GM12864 (cell line): ENCODE measurements around the gene PATE1.

ENCODE experiments used
- DNase-seq: peaks from one replicate; pipeline ENCODE4 v3.0.0-alpha.2; 2011; ENCODE audit warnings: low read depth
- H3K4me3 ChIP-seq: 2 replicates; pipeline ENCODE4 v1.5.1; 2011; ENCODE audit warnings: mild to moderate bottlenecking, low read depth, low read length, control low read depth
- TF ChIP-seq, protein P1 (sequence below): IDR thresholded peaks from 2 replicates; pipeline ENCODE4 v1.5.1; 2011; ENCODE audit warnings: low read depth, mild to moderate bottlenecking, moderate library complexity, low read length, control low read depth, inconsistent platforms; ENCODE audit errors: missing control alignments

Gene PATE1

DNA sequence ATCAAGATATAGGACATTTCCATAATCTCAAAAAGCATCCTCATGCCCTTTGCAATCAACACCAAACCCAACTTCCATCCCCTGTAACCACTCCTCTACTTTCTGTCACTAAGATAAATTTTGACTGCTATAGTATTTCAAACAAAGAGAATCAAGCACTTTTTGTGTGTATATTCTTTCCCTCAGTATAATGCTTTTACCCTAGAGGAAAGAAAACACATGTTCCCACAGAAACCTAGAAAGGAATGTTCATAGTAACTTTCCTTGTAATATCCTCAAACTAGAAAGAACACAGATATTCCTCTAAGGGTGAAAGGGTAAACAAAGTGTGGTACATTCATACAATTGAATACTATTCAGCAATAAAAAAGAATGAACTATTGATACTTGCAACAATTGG is 5.5 kb upstream of the PATE1 start:
- no peak overlapping the region for H3K4me3 ChIP-seq
- TF ChIP-seq, protein P1, sequence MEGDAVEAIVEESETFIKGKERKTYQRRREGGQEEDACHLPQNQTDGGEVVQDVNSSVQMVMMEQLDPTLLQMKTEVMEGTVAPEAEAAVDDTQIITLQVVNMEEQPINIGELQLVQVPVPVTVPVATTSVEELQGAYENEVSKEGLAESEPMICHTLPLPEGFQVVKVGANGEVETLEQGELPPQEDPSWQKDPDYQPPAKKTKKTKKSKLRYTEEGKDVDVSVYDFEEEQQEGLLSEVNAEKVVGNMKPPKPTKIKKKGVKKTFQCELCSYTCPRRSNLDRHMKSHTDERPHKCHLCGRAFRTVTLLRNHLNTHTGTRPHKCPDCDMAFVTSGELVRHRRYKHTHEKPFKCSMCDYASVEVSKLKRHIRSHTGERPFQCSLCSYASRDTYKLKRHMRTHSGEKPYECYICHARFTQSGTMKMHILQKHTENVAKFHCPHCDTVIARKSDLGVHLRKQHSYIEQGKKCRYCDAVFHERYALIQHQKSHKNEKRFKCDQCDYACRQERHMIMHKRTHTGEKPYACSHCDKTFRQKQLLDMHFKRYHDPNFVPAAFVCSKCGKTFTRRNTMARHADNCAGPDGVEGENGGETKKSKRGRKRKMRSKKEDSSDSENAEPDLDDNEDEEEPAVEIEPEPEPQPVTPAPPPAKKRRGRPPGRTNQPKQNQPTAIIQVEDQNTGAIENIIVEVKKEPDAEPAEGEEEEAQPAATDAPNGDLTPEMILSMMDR = no peak
- DNase-seq = no peak

DNA sequence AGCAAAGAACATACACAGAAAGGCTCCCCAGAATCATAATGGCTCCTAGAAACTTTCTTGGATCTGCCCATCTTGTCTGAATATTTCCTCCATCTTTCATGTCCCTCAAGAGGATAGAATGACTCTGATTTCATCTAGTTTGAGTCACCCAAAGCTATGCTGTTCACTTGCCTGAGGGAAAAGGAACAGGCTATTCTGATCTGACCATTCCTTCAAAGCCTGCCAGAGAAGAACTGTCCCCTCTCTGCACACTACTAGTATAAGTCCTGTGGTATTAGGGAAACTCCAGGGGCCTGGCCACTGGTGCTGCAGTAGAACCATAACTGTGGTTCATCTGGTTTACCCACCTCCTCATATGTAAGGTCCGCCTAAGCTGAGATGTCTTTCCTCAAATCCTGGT is 2.4 kb upstream of the PATE1 start:
- no peak for DNase-seq
- TF ChIP-seq, protein P1 = no peak
- no peak overlapping the region for H3K4me3 ChIP-seq

DNA sequence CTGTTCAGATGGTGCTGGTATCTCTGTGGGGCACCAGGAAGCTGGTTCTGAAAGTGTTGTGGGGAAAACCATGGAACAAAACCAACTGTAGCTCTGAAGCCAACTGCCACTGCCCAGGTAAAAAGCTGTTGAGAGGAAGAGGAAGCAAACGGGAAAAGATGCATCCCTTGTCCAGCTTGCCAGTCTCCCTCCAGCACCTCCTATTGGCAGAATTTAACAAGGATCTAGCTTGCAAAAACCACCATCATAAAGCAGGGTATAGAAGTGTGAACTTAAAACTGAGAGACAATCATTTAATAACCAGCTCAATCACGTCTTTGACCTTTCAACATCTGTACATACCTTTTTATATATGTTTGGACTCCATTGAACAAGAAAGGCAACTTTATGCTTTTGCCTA is 4.5 kb downstream of the PATE1 start:
- TF ChIP-seq, protein P1 = no peak
- DNase-seq = no peak
- H3K4me3 ChIP-seq = no peak overlapping the region

DNA sequence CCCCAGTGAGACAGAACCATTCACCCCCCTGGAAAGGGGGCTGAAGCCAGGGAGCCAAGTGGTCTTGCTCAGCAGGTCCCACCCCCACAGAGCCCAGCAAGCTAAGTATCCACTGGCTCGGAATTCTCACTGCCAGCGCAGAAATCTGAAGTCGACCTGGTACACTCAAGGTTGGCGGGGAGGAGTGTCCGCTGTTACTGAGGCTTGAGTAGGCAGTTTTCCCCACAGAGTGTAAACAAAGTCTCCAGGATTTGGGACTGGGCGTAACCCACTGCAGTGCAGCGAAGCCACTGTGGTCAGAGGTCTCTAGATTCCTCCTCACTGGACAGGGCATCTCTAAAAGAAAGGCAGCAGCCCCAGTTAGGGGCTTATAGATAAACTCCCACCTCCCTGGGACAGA is 10.0 kb downstream of the PATE1 start:
- H3K4me3 ChIP-seq = no peak overlapping the region
- DNase-seq = no peak
- TF ChIP-seq, protein P1 = no peak

DNA sequence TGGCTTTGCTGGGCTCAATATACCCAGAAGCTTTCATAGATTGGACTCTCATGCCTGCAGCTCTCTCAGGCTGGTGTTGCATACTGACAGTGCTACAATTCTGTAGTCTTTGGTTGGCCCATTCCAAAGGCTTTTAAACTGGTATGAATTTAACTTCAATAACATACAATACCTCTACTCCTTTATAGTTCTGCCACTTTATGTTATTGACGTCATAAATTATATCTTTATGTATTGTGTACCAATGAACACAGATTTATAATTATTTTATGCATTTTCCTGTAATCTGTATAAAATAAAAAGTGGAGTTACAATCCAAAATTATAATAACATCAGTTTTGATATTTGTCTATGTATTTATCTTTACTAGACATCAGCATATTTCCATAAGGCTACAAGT is 16.4 kb downstream of the PATE1 start:
- no peak for DNase-seq
- TF ChIP-seq, protein P1 = no peak
- no peak overlapping the region for H3K4me3 ChIP-seq

DNA sequence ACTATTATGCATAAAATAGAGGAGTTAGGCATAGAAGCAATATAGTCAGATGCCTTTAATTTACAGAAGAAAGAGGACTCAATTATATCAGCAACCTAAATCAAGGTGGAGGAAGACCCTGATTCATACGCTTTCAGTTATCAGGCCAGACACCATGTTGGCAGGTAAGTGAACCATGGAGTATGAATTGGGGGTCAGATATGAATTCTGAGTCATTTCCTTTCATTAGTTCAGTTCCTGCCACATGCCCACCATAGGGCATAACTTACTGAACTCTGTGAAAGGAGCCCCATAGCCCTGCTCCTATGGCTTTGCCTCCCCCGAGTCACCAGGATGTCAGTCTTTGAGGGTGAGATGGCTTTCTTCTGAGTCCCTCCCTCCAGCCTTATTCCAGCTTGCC is 17.4 kb downstream of the PATE1 start:
- no peak overlapping the region for H3K4me3 ChIP-seq
- TF ChIP-seq, protein P1 = no peak
- DNase-seq = no peak

DNA sequence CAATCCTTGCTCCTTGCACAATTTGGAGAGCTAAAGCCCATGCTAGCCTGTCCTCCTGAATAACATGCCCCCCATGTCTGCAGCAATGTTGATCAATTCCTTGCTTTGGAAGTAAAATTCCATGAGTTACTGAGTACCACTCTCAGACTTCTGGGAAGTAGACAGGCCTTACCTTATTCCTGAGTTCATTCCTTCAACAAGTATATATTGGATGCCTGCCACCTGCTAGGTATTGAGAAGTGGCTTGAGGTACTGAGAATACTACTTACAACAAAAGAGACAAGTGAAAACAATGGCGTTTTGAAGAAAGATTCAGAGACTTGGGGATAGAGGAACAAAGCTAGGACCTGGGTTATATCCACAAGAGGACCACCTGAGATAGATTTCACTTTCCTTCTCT is 20.2 kb downstream of the PATE1 start:
- TF ChIP-seq, protein P1 = no peak
- no peak overlapping the region for H3K4me3 ChIP-seq
- no peak for DNase-seq
